ENCODE measurements around the gene TMEM184C. TPM values are rescaled to one million over a fixed set of nuclear protein-coding genes. Genes with fewer than 3 reads are reported as not detected.

Gene TMEM184C
- total RNA-seq, 2 experiments from 2014 or later, result 15.8 to 17.6 TPM

GRCh38 chr4:147571036-147571770, 46.0 kb upstream of the TMEM184C start:
- ChIA-PET POLR2A (no interaction called here), CTCF (ENCODE audit: unreplicated experiment) (no interaction called here)

GRCh38 chr4:147576084-147576483, 41.1 kb upstream of the TMEM184C start:
- Histone ChIP-seq H3K79me2 (ENCODE audit: insufficient read depth, low read depth, low read length) (no peaks in the 10 kb centered on the region), H3K9me3 (ENCODE audit: low read length) (no peaks in the 10 kb centered on the region), H4K20me1 (ENCODE audit: insufficient read depth, low read length) (no peaks in the 10 kb centered on the region), H3K9me2 (ENCODE audit: insufficient read depth, low read length) (no peaks in the 10 kb centered on the region), H3K27ac (ENCODE audit: low read depth, low read length, poor library complexity, severe bottlenecking) (no peak overlapping the region), H3K4me2 (ENCODE audit: low read length) (no peak overlapping the region), H2AFZ (ENCODE audit: low read length) (no peak overlapping the region), H3K4me1 (ENCODE audit: insufficient read depth, low read length, poor library complexity, severe bottlenecking) (no peaks in the 10 kb centered on the region), H3K4me3 (ENCODE audit: low read depth, low read length, poor library complexity, severe bottlenecking) (no peak overlapping the region), H3K36me3 (ENCODE audit: insufficient read depth, low read length) (no peaks in the 10 kb centered on the region)
- TF ChIP-seq CTCF (conservative IDR thresholded peaks at IDR 0.05; ENCODE audit: low read length) (no peak), EZH2phosphoT487 (IDR thresholded peaks at IDR 0.05; ENCODE audit: borderline replicate concordance, low read depth, low read length) (no peak)
- POLR2A ChIA-PET, result interaction anchor here (0.6 kb wide), 1 partner anchor 351 kb away, joined by 3 read pairs; no protein-coding TSS in a partner anchor
- DNase-seq (ENCODE audit: low spot score), result no peak
- intact Hi-C loops (cut with micrococcal nuclease; ENCODE audit: unreplicated experiment), result no loop called here
- CTCF ChIA-PET (ENCODE audit: unreplicated experiment), result no interaction called here
- no TSS peak for BruUV-seq (replicated peaks)

More at GRCh38 chr4:147571036-147571770, 46.0 kb upstream of the TMEM184C start:
- Histone ChIP-seq H3K27ac (ENCODE audit: low read depth, low read length, poor library complexity, severe bottlenecking) (no peak overlapping the region), H3K9me2 (ENCODE audit: insufficient read depth, low read length) (no peaks in the 10 kb centered on the region), H4K20me1 (ENCODE audit: insufficient read depth, low read length) (no peaks in the 10 kb centered on the region), H3K4me3 (ENCODE audit: low read depth, low read length, poor library complexity, severe bottlenecking) (no peak overlapping the region), H3K36me3 (ENCODE audit: insufficient read depth, low read length) (no peaks in the 10 kb centered on the region), H3K4me2 (ENCODE audit: low read length) (no peak overlapping the region), H3K4me1 (ENCODE audit: insufficient read depth, low read length, poor library complexity, severe bottlenecking) (no peaks in the 10 kb centered on the region), H3K79me2 (ENCODE audit: insufficient read depth, low read depth, low read length) (no peaks in the 10 kb centered on the region), H3K9me3 (ENCODE audit: low read length) (no peaks in the 10 kb centered on the region), H2AFZ (ENCODE audit: low read length) (no peak overlapping the region)
- BruUV-seq (replicated peaks), result no TSS peak
- intact Hi-C loops (cut with micrococcal nuclease; ENCODE audit: unreplicated experiment), result no loop called here
- no peak for TF ChIP-seq EZH2phosphoT487 (IDR thresholded peaks at IDR 0.05; ENCODE audit: borderline replicate concordance, low read depth, low read length)
- no peak for TF ChIP-seq CTCF (conservative IDR thresholded peaks at IDR 0.05; ENCODE audit: low read length)
- no peak for DNase-seq (ENCODE audit: low spot score)

GRCh38 chr4:147578051-147578476, 39.1 kb upstream of the TMEM184C start:
- Histone ChIP-seq H3K4me3 (ENCODE audit: low read depth, low read length, poor library complexity, severe bottlenecking) (no peak overlapping the region), H3K79me2 (ENCODE audit: insufficient read depth, low read depth, low read length) (no peaks in the 10 kb centered on the region), H3K4me1 (ENCODE audit: insufficient read depth, low read length, poor library complexity, severe bottlenecking) (no peaks in the 10 kb centered on the region), H3K27ac (ENCODE audit: low read depth, low read length, poor library complexity, severe bottlenecking) (no peak overlapping the region), H2AFZ (ENCODE audit: low read length) (no peak overlapping the region), H4K20me1 (ENCODE audit: insufficient read depth, low read length) (no peaks in the 10 kb centered on the region), H3K9me3 (ENCODE audit: low read length) (no peaks in the 10 kb centered on the region), H3K9me2 (ENCODE audit: insufficient read depth, low read length) (no peaks in the 10 kb centered on the region), H3K36me3 (ENCODE audit: insufficient read depth, low read length) (no peaks in the 10 kb centered on the region), H3K4me2 (ENCODE audit: low read length) (no peak overlapping the region)
- ChIA-PET CTCF (ENCODE audit: unreplicated experiment) (interaction anchor here (0.6 kb wide), 1 partner anchor 560 kb away, joined by 3 read pairs; no protein-coding TSS in a partner anchor), POLR2A (no interaction called here)
- no peak for TF ChIP-seq CTCF (conservative IDR thresholded peaks at IDR 0.05; ENCODE audit: low read length)
- no peak for TF ChIP-seq EZH2phosphoT487 (IDR thresholded peaks at IDR 0.05; ENCODE audit: borderline replicate concordance, low read depth, low read length)
- no peak for DNase-seq (ENCODE audit: low spot score)
- BruUV-seq (replicated peaks), result no TSS peak
- intact Hi-C loops (cut with micrococcal nuclease; ENCODE audit: unreplicated experiment), result no loop called here

Measured in OCI-LY7 (cell line).